ENCODE measurements around the gene AP4B1.

AP4B1 gene

DNA sequence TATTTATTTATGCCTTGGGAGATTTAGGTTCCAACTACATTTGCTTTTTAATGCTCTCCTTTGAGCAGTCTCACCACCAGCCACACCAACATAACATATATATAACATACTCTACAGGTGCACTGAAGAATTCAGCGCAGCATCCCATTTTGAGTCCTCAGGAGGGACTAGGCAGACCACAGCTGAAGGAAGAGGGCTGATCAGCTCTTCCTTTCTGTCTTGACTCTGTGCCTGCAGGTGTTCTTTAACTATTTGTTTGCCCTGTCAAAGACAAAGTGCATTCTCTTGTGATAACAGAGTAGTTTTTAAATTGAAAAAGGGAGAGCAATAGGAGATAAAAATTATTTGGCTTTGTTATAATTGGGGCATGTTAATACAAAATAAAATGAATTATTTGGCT is 41.5 kb upstream of the AP4B1 start (continued):
- TF ChIP-seq, protein P1, sequence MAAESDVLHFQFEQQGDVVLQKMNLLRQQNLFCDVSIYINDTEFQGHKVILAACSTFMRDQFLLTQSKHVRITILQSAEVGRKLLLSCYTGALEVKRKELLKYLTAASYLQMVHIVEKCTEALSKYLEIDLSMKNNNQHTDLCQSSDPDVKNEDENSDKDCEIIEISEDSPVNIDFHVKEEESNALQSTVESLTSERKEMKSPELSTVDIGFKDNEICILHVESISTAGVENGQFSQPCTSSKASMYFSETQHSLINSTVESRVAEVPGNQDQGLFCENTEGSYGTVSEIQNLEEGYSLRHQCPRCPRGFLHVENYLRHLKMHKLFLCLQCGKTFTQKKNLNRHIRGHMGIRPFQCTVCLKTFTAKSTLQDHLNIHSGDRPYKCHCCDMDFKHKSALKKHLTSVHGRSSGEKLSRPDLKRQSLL (tag by site-specific recombination; IDR thresholded peaks at IDR 0.05), result no peak
- TF ChIP-seq ZNF426 (tag by site-specific recombination; IDR thresholded peaks at IDR 0.05) (no peak), ZNF23 (tag by site-specific recombination; IDR thresholded peaks at IDR 0.05; ENCODE audit: borderline replicate concordance) (no peak), ZEB2 (tag by site-specific recombination; IDR thresholded peaks at IDR 0.05) (no peak), ZNF549 (tag by site-specific recombination; IDR thresholded peaks at IDR 0.05) (no peak), ZNF391 (tag by site-specific recombination; IDR thresholded peaks at IDR 0.05; ENCODE audit: borderline replicate concordance, low read depth) (no peak), ZNF2 (tag by site-specific recombination; IDR thresholded peaks at IDR 0.05) (no peak)
- TF ChIP-seq, protein P2, sequence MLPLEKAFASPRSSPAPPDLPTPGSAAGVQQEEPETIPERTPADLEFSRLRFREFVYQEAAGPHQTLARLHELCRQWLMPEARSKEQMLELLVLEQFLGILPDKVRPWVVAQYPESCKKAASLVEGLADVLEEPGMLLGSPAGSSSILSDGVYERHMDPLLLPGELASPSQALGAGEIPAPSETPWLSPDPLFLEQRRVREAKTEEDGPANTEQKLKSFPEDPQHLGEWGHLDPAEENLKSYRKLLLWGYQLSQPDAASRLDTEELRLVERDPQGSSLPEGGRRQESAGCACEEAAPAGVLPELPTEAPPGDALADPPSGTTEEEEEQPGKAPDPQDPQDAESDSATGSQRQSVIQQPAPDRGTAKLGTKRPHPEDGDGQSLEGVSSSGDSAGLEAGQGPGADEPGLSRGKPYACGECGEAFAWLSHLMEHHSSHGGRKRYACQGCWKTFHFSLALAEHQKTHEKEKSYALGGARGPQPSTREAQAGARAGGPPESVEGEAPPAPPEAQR (tag by site-specific recombination; IDR thresholded peaks at IDR 0.05), result no peak

DNA sequence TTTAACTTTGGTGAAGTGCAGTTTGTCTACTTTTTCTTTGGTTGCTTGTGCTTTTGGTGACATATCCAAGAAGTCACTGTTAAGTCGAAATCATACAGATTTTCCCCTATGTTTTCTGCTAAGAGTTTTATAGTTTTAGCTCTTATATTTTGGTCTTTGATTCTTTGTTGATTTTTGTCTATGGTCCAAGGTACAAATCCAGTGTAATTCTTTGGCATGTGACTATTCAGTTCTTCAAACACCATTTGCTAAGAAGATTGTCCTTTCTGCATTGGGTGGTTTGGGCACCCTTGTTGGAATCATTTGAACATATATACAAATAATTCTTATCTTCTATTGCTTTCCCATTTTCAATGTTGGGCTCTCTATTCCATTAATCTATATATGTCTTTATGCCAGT is 40.7 kb upstream of the AP4B1 start:
- peaks cover 19% of the 10 kb centered on the region; the same call in 1 of the 2 replicates for H3K4me1 ChIP-seq (ENCODE audit: control insufficient read depth, insufficient read depth, low read length)
- ChIA-PET POLR2A (no interaction called here), CTCF (interaction anchor here (0.7 kb wide), 1 partner anchor 1503 kb away, joined by 3 read pairs; no protein-coding TSS in a partner anchor)
- no peak overlapping the region for H3K4me3 ChIP-seq (ENCODE audit: low read depth, low read length)
- peaks cover 18 to 30% of the 10 kb centered on the region in 2 experiments for H3K36me3 ChIP-seq (ENCODE audit: control insufficient read depth in 2 of 2, insufficient read depth in 1 of 2, low read length in 2 of 2)
- TF ChIP-seq TRIM28 (IDR thresholded peaks at IDR 0.05; ENCODE audit: borderline replicate concordance, low read length) (0 out of 2 replicates have a peak, but pooled peaks have one; percentile 28), SP3 (tag by site-specific recombination; IDR thresholded peaks at IDR 0.05) (no peak), ZEB2 (tag by site-specific recombination; IDR thresholded peaks at IDR 0.05) (no peak), ZNF239 (tag by site-specific recombination; IDR thresholded peaks at IDR 0.05) (no peak), ZBTB21 (tag by site-specific recombination; IDR thresholded peaks at IDR 0.05) (no peak), ZNF214 (tag by site-specific recombination; IDR thresholded peaks at IDR 0.05; ENCODE audit: borderline replicate concordance) (no peak), SETDB1 (IDR thresholded peaks at IDR 0.05; ENCODE audit: insufficient read length, low read length) (peak; percentile 67), RBAK (tag by site-specific recombination; IDR thresholded peaks at IDR 0.05) (no peak), KLF10 (tag by site-specific recombination; IDR thresholded peaks at IDR 0.05) (no peak), ZNF416 (tag by site-specific recombination; IDR thresholded peaks at IDR 0.05) (no peak), ZSCAN16 (tag by site-specific recombination; IDR thresholded peaks at IDR 0.05) (no peak), ZNF558 (tag by site-specific recombination; IDR thresholded peaks at IDR 0.05) (0 out of 2 replicates have a peak, but pooled peaks have one; percentile 9), ZNF610 (tag by site-specific recombination; IDR thresholded peaks at IDR 0.05; ENCODE audit: borderline replicate concordance) (no peak), ZNF341 (tag by site-specific recombination; IDR thresholded peaks at IDR 0.05; ENCODE audit: low read depth) (no peak), SCRT1 (tag by site-specific recombination; IDR thresholded peaks at IDR 0.05; ENCODE audit: borderline replicate concordance) (no peak), ZBTB7A (tag by site-specific recombination; IDR thresholded peaks at IDR 0.05; ENCODE audit: low read depth) (no peak)
- TF ChIP-seq, protein P3, sequence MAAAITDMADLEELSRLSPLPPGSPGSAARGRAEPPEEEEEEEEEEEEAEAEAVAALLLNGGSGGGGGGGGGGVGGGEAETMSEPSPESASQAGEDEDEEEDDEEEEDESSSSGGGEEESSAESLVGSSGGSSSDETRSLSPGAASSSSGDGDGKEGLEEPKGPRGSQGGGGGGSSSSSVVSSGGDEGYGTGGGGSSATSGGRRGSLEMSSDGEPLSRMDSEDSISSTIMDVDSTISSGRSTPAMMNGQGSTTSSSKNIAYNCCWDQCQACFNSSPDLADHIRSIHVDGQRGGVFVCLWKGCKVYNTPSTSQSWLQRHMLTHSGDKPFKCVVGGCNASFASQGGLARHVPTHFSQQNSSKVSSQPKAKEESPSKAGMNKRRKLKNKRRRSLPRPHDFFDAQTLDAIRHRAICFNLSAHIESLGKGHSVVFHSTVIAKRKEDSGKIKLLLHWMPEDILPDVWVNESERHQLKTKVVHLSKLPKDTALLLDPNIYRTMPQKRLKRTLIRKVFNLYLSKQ (tag by site-specific recombination; IDR thresholded peaks at IDR 0.05; ENCODE audit: borderline replicate concordance), result no peak
- TF ChIP-seq, protein P4, sequence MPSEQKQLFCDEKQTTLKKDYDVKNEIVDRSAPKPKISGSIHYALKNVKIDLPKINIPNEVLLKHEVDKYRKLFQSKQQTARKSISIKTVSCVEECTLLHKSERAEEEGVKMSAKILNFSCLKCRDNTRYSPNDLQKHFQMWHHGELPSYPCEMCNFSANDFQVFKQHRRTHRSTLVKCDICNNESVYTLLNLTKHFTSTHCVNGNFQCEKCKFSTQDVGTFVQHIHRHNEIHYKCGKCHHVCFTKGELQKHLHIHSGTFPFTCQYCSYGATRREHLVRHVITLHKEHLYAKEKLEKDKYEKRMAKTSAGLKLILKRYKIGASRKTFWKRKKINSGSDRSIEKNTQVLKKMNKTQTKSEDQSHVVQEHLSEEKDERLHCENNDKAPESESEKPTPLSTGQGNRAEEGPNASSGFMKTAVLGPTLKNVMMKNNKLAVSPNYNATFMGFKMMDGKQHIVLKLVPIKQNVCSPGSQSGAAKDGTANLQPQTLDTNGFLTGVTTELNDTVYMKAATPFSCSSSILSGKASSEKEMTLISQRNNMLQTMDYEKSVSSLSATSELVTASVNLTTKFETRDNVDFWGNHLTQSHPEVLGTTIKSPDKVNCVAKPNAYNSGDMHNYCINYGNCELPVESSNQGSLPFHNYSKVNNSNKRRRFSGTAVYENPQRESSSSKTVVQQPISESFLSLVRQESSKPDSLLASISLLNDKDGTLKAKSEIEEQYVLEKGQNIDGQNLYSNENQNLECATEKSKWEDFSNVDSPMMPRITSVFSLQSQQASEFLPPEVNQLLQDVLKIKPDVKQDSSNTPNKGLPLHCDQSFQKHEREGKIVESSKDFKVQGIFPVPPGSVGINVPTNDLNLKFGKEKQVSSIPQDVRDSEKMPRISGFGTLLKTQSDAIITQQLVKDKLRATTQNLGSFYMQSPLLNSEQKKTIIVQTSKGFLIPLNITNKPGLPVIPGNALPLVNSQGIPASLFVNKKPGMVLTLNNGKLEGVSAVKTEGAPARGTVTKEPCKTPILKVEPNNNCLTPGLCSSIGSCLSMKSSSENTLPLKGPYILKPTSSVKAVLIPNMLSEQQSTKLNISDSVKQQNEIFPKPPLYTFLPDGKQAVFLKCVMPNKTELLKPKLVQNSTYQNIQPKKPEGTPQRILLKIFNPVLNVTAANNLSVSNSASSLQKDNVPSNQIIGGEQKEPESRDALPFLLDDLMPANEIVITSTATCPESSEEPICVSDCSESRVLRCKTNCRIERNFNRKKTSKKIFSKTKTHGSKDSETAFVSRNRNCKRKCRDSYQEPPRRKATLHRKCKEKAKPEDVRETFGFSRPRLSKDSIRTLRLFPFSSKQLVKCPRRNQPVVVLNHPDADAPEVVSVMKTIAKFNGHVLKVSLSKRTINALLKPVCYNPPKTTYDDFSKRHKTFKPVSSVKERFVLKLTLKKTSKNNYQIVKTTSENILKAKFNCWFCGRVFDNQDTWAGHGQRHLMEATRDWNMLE (tag by site-specific recombination; conservative IDR thresholded peaks at IDR 0.05; ENCODE audit: low read depth), result no peak
- TF ChIP-seq, protein P5, sequence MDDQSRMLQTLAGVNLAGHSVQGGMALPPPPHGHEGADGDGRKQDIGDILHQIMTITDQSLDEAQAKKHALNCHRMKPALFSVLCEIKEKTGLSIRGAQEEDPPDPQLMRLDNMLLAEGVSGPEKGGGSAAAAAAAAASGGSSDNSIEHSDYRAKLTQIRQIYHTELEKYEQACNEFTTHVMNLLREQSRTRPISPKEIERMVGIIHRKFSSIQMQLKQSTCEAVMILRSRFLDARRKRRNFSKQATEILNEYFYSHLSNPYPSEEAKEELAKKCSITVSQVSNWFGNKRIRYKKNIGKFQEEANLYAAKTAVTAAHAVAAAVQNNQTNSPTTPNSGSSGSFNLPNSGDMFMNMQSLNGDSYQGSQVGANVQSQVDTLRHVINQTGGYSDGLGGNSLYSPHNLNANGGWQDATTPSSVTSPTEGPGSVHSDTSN (CRISPR knock-in tag; IDR thresholded peaks at IDR 0.05), result no peak
- H3K27ac ChIP-seq (ENCODE audit: extremely low read depth, low read depth, low read length), result no peak overlapping the region
- no peaks in the 10 kb centered on the region for H3K9me3 ChIP-seq (ENCODE audit: control insufficient read depth, insufficient read depth, low read depth, low read length)
